ENCODE measurements around the gene DUSP8. TPM values are rescaled to one million over a fixed set of nuclear protein-coding genes. Genes with fewer than 3 reads are reported as not detected.

Gene DUSP8
- total RNA-seq, 1 experiment from 2014 or later = 10.2 TPM

GRCh38 chr11:1571760-1572196 lies 293 bp downstream of the DUSP8 start:
- Histone ChIP-seq H2AFZ (ENCODE audit: low read depth, low read length, poor library complexity, severe bottlenecking) (no peak overlapping the region), H3K79me2 (ENCODE audit: insufficient read depth, low read length) (peaks cover 3% of the 10 kb centered on the region; the same call in 1 of the 2 replicates), H3K27me3 (ENCODE audit: insufficient read depth, low read length) (no peaks in the 10 kb centered on the region), H3K4me1 (ENCODE audit: control insufficient read depth in 1 of 2, insufficient read depth in 2 of 2, low read length in 2 of 2) (peaks cover 16 to 29% of the 10 kb centered on the region in 2 experiments; a peak in 3 of 4 replicates), H4K20me1 (ENCODE audit: insufficient read depth) (no peaks in the 10 kb centered on the region), H3K4me3 (replicated peaks in 1 of 2; ENCODE audit: low read depth in 1 of 2, low read length in 2 of 2) (peak overlapping the region; percentile 65 to 70), H3K9ac (ENCODE audit: low read length) (peak overlapping the region; percentile 77), H3K9me3 (ENCODE audit: control insufficient read depth in 1 of 2, insufficient read depth in 1 of 2, low read depth in 1 of 2, low read length in 2 of 2) (no peaks in the 10 kb centered on the region), H3K27ac (ENCODE audit: low read depth, low read length) (peak overlapping the region; percentile 49; the same call in 1 of the 2 replicates), H3K4me2 (ENCODE audit: low read length) (peak overlapping the region; percentile 88), H3K36me3 (ENCODE audit: control insufficient read depth in 1 of 2, insufficient read depth in 2 of 2, low read length in 2 of 2) (no peaks in the 10 kb centered on the region), H3K9me2 (ENCODE audit: insufficient read depth) (no peaks in the 10 kb centered on the region)
- ChIA-PET POLR2A (interaction anchor here (1.4 kb wide), 1 partner anchor 13 kb away, joined by 3 read pairs; the partner anchor contains the start of gene KRTAP5-1), CTCF (interaction anchor here (0.6 to 0.8 kb wide), 2 partner anchors 24 to 25 kb away, joined by 3 to 4 read pairs; no protein-coding TSS in a partner anchor), RAD21 (ENCODE audit: low non-redundant PET in 1 of 2, low total read pairs in 2 of 2, uncharacterized antibody in 2 of 2, unreplicated experiment in 2 of 2) (interaction anchor here (0.6 to 0.7 kb wide), 2 partner anchors 14 to 59 kb away, joined by 3 to 4 read pairs; no protein-coding TSS in a partner anchor)
- no peak for DNase-seq (ENCODE audit: low read depth, low spot score)
- intact Hi-C loops (cut with micrococcal nuclease) = no loop called here
- ATAC-seq = no peak; the same call in 1 of the 2 replicates
- TF ChIP-seq SP1 (IDR thresholded peaks at IDR 0.05; ENCODE audit: low read depth) (no peak), YY1 (IDR thresholded peaks at IDR 0.05; ENCODE audit: extremely low read depth, insufficient replicate concordance, low read depth, low read length) (no peak), ZNF274 (IDR thresholded peaks at IDR 0.05; ENCODE audit: low read depth, low read length) (no peak), SRF (IDR thresholded peaks at IDR 0.05; ENCODE audit: low read depth) (no peak), JUND (IDR thresholded peaks at IDR 0.05) (no peak), ZBTB33 (IDR thresholded peaks at IDR 0.05; ENCODE audit: extremely low read depth, insufficient replicate concordance, low read length) (no peak), CTCF (IDR thresholded peaks at IDR 0.05 in 2 of 3, conservative IDR thresholded peaks at IDR 0.05 in 1 of 3; ENCODE audit: borderline replicate concordance in 1 of 3, insufficient read depth in 1 of 3, low read depth in 2 of 3, low read length in 2 of 3) (no peak), RAD21 (IDR thresholded peaks at IDR 0.05; ENCODE audit: low read depth) (no peak), CBX3 (IDR thresholded peaks at IDR 0.05; ENCODE audit: low read depth) (no peak), MAX (IDR thresholded peaks at IDR 0.05) (no peak)
- BruUV-seq (replicated peaks) = no TSS peak

All from HCT116 (cell line).